ENCODE results near the gene TRPM2. TPM values are rescaled to one million over a fixed set of nuclear protein-coding genes. Genes with fewer than 3 reads are reported as not detected.
"Not testable (repeated sequence)": the region's sequence is repeated elsewhere in the genome, so short reads cannot be mapped to it uniquely, and the experiment has no call there.

TRPM2 gene
- polyA plus RNA-seq, 4 donors, result 0.55 to 1.5 (median 0.77) TPM

DNA sequence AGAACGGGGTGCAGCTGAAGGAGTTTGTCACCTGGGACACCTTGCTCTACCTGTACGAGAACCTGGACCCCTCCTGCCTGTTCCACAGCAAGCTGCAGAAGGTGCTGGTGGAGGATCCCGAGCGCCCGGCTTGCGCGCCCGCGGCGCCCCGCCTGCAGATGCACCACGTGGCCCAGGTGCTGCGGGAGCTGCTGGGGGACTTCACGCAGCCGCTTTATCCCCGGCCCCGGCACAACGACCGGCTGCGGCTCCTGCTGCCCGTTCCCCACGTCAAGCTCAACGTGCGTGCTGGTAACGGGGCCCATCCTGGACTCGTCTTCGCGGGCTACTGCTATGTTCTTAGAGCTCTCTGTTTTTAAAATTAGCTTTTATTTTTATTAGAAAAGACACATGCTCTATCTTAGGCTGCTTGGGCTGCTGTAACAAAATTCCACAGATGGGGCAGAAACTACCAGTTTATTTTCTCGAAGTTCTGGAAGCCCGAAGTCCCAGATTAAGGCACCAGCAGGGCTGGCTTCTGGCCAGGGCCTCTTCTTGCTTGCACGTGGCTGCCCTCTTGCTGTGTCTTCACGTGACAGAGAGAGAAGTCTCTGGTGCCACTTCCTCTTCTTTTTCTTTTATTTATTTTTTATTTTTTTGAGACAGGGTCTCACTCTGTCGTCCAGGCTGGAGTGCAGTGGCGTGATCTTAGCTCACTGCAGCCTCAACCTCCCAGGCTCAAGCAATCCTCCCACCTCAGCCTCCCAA, 38.1 kb downstream of the TRPM2 start:
- no peak for DNase-seq (ENCODE audit: low read depth in 4 of 4, low spot score in 3 of 4)

DNA sequence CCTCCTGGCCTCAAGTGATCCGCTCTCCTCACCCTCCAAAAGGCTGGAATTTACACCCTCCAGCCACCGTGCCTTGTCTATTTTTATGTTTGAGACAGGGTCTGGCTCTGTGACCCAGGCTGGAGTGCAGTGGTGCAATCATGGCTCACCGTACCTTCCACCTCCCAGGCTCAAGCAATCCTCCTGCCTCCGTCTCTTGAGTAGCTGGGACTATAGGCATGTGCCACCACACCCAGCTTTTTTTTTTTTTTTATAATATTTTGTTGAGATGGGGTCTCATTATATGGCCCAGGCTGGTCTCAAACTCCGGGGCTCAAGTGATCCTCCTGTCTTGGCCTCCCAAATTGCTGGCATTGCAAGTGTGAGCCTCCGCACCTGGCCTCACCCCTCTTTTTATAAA, 38.8 kb downstream of the TRPM2 start:
- no peak for DNase-seq (ENCODE audit: low read depth in 4 of 4, low spot score in 3 of 4)

DNA sequence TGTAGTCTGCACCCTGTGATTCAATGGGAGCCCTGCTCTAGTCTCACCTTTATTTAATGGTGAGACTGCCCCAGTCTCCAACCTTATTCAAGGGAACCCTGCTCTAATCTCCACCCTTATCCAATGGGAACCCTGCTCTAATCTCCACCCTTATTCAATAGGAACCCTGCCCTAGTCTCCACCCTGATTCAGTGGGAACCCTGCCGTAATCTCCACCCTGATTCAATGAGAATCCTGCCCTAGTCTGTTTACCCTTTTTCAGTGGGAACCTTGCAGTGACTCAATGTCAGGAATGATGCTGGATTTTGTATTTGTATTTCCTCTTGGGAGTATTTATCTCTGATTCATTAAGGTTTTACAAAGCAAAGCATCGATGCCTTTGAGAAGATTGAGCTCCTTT, 39.5 kb downstream of the TRPM2 start:
- DNase-seq (ENCODE audit: low read depth in 4 of 4, low spot score in 3 of 4), result no peak

DNA sequence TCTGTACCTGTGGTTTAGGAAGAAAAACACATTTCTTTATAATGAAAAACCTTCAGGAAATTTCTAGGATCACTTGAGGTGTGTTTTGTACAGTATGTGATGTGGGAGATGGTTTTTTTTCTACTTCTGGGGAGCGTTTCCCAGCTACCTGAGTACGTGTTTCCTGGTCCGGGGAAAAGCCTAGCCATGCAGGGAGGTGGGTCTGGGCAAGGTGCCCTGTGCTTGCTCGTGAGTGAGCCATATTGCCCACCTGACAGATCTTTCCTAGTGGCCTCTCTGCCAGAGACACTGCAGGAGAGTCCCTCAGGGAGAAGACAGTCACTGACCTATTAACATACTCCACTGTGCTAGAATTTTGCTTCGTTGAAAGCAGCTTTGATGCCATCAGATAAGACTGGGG, 41.3 kb downstream of the TRPM2 start:
- no peak for DNase-seq (ENCODE audit: low read depth in 4 of 4, low spot score in 3 of 4)

GRCh38 chr21:44395260-44395659, 41.8 kb downstream of the TRPM2 start:
- no peak for DNase-seq (ENCODE audit: low read depth in 4 of 4, low spot score in 3 of 4)

DNA sequence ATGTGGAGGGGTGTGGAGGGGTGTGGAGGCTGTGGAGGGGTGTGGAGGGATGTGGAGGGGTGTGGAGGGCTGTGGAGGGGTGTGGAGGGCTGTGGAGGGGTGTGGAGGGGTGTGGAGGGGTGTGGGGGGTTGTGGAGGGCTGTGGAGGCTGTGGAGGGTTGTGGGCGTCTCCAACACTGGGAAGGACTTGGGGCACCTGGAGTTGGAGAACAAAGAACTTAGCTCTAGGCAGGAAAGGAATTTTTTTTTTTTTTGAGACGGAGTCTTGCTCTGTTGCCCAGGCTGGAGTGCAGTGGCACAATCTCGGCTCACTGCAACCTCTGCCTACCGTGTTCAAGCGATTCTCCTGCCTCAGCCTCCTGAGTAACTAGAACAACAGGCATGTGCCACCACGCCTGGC, 43.4 kb downstream of the TRPM2 start:
- DNase-seq (ENCODE audit: low read depth in 4 of 4, low spot score in 3 of 4), result not testable (repeated sequence)

DNA sequence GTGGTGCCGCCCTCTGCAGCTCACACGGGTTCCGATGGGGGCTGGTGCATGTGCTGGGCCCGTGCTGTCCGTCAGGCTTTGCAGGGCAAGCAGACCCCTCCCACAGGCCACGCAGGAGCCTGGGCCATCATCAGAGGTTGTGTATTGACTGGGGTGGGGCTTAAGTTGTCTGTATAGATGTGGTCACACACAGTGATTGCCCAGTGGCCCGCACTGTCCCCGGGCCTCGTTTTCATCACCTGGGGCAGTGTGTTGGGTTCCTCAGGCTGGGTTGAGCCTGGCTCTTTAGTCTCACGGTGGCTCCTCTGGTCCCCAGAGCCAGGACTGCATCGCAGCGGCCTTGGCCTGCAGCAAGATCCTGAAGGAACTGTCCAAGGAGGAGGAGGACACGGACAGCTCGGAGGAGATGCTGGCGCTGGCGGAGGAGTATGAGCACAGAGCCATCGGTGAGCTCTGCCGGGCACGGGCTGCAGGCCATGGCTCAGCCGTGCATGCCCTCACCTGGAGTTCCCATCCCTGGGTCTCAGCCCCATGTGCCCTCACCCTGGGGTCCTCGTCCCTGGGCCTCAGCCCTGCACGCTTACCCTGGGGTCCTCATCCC, 44.1 kb downstream of the TRPM2 start:
- DNase-seq (ENCODE audit: low read depth in 4 of 4, low spot score in 3 of 4), result no peak

DNA sequence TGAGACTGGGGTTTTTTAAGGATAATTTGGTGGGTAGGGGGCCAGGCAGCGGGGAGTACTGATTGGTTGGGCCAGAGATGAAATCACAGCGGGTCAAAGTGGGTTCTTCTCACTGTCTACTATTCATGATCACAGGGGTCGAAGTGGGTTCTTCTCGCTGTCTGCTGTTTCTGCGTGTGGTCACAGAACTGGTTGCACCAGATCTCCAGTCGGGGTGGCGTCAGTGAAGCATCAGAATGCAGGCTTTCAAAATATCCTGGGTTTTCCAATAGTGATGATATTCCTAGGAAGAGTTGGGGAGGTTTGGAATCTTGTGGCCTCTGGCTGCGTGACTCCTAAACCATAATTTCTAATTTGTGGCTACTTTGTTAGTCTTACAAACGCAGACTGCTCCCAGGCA, 45.1 kb downstream of the TRPM2 start:
- DNase-seq (ENCODE audit: low read depth in 4 of 4, low spot score in 3 of 4), result no peak

GRCh38 chr21:44399151-44399954, 45.9 kb downstream of the TRPM2 start:
- no peak for DNase-seq (ENCODE audit: low read depth in 4 of 4, low spot score in 3 of 4)

- DNase-seq (ENCODE audit: low read depth in 4 of 4, low spot score in 3 of 4), result no peak
Observed at GRCh38 chr21:44399955-44400790, 46.8 kb downstream of the TRPM2 start.

GRCh38 chr21:44400791-44401385, 47.5 kb downstream of the TRPM2 start:
- DNase-seq (ENCODE audit: low read depth in 4 of 4, low spot score in 3 of 4), result no peak

DNA sequence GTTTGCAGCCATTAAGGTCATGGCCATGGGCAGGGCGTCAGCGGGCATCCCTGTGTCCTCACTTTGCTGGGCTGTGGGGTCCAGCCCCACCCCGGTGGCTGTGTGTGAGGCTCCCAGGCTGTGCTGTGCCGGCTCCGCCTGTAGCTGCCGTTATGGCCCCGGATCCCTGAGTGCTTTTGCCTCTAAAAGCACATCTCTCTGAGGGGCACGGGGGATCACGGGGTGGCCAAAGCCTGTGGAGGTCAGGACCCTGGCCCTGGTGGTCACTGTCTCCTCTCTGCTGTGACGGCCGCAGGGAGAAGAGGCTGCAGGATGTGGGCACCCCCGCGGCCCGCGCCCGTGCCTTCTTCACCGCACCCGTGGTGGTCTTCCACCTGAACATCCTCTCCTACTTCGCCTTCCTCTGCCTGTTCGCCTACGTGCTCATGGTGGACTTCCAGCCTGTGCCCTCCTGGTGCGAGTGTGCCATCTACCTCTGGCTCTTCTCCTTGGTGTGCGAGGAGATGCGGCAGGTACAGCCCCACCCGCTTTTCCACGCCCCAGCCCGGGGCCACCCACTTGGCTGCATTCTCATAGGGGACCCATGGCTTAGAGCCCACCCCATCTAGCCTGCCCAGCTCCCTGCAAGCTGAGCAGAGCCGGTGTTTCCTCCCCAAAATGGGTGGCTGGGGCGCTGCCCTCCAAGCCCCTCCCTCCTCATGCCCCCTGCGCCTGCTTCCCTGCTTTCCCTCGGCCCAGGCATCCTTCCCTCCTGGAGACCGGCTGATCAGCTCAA, 48.2 kb downstream of the TRPM2 start:
- DNase-seq (ENCODE audit: low read depth in 4 of 4, low spot score in 3 of 4), result no peak

DNA sequence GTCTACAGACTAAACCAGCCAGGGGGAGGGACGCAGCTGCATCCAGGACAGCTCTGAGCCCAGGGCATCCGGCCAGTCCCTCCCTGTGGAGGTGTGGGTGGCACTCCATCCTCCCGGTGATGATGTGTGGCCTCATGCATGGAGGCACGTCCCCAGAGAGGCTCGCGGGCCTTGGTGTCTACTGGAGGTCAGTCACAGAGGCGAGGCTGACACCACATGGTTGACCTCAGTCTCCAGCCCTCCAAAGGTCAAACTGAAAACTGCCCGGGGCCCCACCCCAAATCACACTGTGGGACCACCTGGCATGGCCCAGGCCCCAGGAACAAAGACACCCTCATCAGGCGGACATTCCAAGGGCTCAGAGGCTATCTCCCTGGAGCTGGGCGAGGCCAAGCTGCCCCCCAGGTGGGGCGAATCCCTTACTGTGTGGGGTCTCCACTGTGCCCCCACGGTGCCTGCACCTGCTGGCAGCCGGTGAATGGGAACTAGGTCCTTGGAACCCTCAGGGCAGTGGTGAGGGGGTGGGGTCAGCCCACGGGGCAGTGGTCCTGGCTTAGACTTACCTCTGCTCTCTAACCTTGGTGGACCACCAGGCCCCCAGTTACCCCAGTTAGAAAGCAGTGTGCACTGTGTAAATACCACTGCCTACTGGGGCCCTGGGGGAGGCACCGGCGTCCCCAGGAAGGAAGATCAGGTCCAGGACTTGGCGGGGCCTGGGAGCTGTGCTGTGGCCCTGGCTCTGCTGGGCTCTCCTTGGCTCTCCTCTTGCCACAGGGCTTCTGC, 49.1 kb downstream of the TRPM2 start:
- no peak for DNase-seq (ENCODE audit: low read depth in 4 of 4, low spot score in 3 of 4)

GRCh38 chr21:44403106-44404020, 49.9 kb downstream of the TRPM2 start:
- DNase-seq (ENCODE audit: low read depth in 4 of 4, low spot score in 3 of 4), result no peak

DNA sequence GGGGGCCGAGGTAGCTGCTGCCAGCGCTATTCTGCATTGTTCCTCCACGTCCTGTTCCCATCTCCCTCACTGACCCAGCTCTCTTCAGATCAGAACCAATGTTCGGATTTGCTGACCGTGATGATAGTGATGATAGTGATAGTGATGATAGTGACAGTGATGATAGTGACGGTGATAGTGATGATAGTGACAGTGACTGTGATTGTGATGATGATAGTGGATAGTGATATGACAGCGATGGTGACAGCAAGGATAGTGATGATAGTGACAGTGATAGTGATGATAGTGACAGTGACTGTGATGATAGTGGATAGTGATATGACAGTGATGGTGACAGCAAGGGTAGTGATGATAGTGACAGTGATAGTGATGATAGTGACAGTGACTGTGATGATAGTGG, 51.1 kb downstream of the TRPM2 start:
- not testable (repeated sequence) for DNase-seq (ENCODE audit: low read depth in 4 of 4, low spot score in 3 of 4)

- no peak for DNase-seq (ENCODE audit: low read depth in 4 of 4, low spot score in 3 of 4)
Observed at GRCh38 chr21:44405091-44405947, 51.9 kb downstream of the TRPM2 start.
